Neutrophil (primary cell): ENCODE measurements around the gene SCYGR4.

Experiments
- H3K27ac ChIP-seq: fragments of 200-600 bp; sonication (generic); 2 replicates; pipeline ENCODE4 v1.5.1; 2016; ENCODE audit warnings: mild to moderate bottlenecking, moderate library complexity
- H3K27me3 ChIP-seq: fragments of 200-600 bp; sonication (generic); 2 replicates; pipeline ENCODE4 v1.6.0; 2016; ENCODE audit warnings: mild to moderate bottlenecking
- H3K36me3 ChIP-seq: fragments of 200-600 bp; sonication (generic); 2 replicates; pipeline ENCODE4 v1.5.1; 2017
- H3K4me1 ChIP-seq, 2 experiments: fragments of 200-600 bp in 1 of 2; sonication (generic) in 1 of 2; 1 replicate in 1 of 2; 2 replicates in 1 of 2; pipeline versions ENCODE4 v1.5.1 to v1.6.1; 2013 to 2016; ENCODE audit warnings: low read depth in 1 of 2, low read length in 1 of 2, mild to moderate bottlenecking in 1 of 2, moderate library complexity in 1 of 2; ENCODE audit not compliant: control insufficient read depth in 1 of 2, insufficient read depth in 1 of 2
- H3K4me3 ChIP-seq, 2 experiments: fragments of 200-600 bp in 1 of 2; sonication (generic) in 1 of 2; 1 replicate in 1 of 2; 2 replicates in 1 of 2; pipeline ENCODE4 v1.5.1; 2013 to 2016; ENCODE audit warnings: low read depth in 1 of 2, low read length in 1 of 2, mild to moderate bottlenecking in 1 of 2, moderate library complexity in 1 of 2
- H3K9me3 ChIP-seq: fragments of 200-600 bp; sonication (generic); 2 replicates; pipeline ENCODE4 v1.5.1; 2016
- TF ChIP-seq, protein P1 (sequence below): fragments of 200-600 bp; sonication (generic); IDR thresholded peaks from 2 replicates; pipeline ENCODE4 v1.5.1; 2016; ENCODE audit warnings: antibody characterized with exemption

SCYGR4 gene

DNA sequence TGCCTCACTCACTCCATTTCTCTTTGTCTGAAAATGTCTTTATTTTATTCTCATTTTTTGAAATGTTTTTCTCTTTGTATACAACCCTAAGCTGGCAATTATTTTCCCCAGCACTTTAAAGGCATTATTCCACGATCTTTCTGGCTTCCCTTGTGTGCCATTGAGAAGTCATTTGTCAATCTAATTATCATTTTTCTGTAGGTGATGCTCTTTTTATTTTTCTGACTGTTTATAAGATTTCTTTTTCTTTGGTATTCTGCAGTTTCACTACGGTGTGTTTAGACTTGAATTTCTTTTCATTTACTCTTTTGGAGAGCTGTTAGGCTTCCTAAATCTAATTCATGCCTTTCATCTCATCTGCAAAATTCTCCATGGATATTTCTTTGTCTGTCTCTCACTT is 8.1 kb downstream of the SCYGR4 start:
- H3K4me3 ChIP-seq = no peak overlapping the region
- H3K4me1 ChIP-seq = no peaks in the 10 kb centered on the region
- H3K27me3 ChIP-seq = peaks cover 29% of the 10 kb centered on the region
- no peak overlapping the region for H3K27ac ChIP-seq
- no peaks in the 10 kb centered on the region for H3K9me3 ChIP-seq
- no peaks in the 10 kb centered on the region for H3K36me3 ChIP-seq
- TF ChIP-seq, protein P1, sequence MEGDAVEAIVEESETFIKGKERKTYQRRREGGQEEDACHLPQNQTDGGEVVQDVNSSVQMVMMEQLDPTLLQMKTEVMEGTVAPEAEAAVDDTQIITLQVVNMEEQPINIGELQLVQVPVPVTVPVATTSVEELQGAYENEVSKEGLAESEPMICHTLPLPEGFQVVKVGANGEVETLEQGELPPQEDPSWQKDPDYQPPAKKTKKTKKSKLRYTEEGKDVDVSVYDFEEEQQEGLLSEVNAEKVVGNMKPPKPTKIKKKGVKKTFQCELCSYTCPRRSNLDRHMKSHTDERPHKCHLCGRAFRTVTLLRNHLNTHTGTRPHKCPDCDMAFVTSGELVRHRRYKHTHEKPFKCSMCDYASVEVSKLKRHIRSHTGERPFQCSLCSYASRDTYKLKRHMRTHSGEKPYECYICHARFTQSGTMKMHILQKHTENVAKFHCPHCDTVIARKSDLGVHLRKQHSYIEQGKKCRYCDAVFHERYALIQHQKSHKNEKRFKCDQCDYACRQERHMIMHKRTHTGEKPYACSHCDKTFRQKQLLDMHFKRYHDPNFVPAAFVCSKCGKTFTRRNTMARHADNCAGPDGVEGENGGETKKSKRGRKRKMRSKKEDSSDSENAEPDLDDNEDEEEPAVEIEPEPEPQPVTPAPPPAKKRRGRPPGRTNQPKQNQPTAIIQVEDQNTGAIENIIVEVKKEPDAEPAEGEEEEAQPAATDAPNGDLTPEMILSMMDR = no peak

DNA sequence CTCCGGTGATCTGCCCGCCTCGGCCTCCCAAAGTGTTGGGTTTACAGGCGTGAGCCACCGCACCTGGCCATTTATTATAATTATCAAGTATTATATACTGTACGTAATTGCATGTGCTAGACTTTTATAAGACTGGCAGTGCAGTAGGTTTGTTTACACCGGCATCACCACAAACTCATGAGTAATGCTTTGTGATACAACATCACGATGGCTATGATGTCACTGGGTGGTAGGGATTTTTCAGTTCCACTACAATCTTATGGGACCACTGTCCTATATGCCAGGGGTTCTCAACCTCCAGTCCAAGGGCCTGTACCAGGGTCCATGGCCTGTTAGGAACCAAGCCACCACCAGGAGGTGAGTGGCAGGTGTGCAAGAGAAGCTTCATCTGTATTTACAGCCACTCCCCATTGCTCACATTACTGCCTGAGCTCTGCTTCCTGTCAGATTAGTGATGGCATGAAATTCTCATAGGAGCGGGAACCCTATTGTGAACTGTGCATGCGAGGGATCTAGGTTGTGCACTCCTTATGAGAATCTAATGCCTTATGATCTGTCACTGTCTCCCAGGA is 9.4 kb downstream of the SCYGR4 start:
- Histone ChIP-seq H3K9me3 (no peaks in the 10 kb centered on the region), H3K4me1 (no peaks in the 10 kb centered on the region), H3K27ac (no peak overlapping the region), H3K4me3 (no peak overlapping the region), H3K27me3 (peaks cover 41% of the 10 kb centered on the region), H3K36me3 (no peaks in the 10 kb centered on the region)
- TF ChIP-seq, protein P1 = no peak

DNA sequence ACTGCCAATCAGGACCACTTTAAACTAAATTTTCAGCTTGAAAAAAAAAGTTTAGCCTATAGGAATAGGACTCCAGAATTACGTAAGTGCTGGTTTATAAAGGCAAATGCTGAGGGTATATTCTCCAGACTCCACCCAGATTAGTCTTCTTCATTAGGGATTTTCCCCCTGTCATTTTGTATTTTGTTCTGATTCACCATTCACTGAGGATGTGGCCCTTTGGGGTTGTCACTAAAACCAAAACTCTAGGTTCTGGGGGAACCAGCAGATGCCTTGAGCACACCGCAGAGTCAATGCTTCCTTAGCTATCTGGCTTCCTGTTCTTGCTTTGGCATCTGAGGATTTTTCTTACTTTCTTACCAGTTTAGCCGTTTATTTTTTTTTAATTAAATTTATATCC is 10.5 kb downstream of the SCYGR4 start:
- Histone ChIP-seq H3K36me3 (no peaks in the 10 kb centered on the region), H3K27me3 (peaks cover 48% of the 10 kb centered on the region), H3K9me3 (no peaks in the 10 kb centered on the region), H3K4me1 (no peaks in the 10 kb centered on the region), H3K27ac (no peak overlapping the region), H3K4me3 (no peak overlapping the region)
- TF ChIP-seq, protein P1 = no peak

DNA sequence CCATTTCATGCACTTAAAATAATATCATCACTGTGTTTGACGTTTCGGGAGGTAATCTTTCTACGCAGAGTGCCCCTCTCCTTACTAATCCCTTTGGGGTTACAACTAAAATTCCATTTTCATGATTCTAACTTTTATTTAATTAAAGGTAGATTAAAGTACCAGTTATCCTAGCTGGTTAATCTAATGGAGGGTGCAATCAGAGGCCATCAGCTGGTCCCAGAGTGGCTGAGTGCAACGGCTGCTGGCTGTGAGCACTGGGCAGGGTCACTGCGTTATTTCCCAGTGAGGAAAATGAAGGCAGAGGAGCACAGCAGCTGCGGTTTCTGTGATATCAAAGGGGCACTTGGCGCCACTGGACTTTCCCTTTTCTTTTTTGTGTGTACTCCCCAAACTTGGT is 12.1 kb downstream of the SCYGR4 start:
- Histone ChIP-seq H3K27me3 (peaks cover 48% of the 10 kb centered on the region), H3K27ac (no peak overlapping the region), H3K36me3 (no peaks in the 10 kb centered on the region), H3K4me1 (no peaks in the 10 kb centered on the region), H3K9me3 (no peaks in the 10 kb centered on the region), H3K4me3 (no peak overlapping the region)
- TF ChIP-seq, protein P1 = no peak

DNA sequence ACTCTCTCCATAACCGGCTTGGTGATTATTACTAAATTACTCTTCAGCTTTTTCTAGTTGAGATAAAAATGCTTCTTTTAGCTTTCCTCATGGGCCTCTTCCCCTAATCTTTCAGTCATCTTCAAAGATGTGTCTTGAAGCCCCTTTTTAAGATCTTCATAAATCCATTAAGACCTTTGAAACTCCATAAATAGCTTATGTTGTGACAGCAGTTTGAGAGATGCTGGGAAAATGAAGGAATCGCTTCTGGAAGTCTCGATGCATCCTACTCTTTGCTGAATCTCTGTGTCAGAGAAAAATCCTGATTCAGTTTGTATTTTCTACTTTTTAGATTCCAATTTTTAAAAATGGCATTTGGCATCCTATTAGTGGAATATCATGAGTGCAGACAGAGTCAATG is 13.0 kb downstream of the SCYGR4 start:
- Histone ChIP-seq H3K27ac (no peak overlapping the region), H3K36me3 (no peaks in the 10 kb centered on the region), H3K4me3 (no peak overlapping the region), H3K4me1 (no peaks in the 10 kb centered on the region), H3K27me3 (peaks cover 43% of the 10 kb centered on the region), H3K9me3 (no peaks in the 10 kb centered on the region)
- TF ChIP-seq, protein P1 = no peak

DNA sequence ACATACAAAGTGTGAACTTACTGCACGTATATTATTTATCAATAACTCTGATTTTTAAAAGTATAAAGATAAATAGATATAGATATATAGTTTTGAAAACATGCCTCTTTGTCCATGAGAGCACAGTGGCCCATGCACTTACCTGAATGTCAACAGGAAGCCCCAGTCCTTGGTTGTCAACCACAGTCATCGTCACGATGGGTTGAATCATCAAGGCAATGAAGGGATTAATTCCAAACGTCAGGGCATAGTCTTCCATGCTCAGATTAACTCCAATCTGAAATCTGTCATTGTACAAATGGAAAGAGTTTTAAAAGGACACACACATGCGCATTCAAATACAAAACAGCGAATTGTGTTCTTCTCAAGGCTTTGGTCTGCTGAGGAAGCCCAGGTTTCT is 15.5 kb downstream of the SCYGR4 start:
- TF ChIP-seq, protein P1 = no peak
- H3K4me1 ChIP-seq = no peaks in the 10 kb centered on the region
- H3K36me3 ChIP-seq = no peaks in the 10 kb centered on the region
- H3K27me3 ChIP-seq = peaks cover 41% of the 10 kb centered on the region
- H3K4me3 ChIP-seq = no peak overlapping the region
- H3K27ac ChIP-seq = no peak overlapping the region
- H3K9me3 ChIP-seq = no peaks in the 10 kb centered on the region
